ENCODE data around the gene ATP6V0C.

DNA sequence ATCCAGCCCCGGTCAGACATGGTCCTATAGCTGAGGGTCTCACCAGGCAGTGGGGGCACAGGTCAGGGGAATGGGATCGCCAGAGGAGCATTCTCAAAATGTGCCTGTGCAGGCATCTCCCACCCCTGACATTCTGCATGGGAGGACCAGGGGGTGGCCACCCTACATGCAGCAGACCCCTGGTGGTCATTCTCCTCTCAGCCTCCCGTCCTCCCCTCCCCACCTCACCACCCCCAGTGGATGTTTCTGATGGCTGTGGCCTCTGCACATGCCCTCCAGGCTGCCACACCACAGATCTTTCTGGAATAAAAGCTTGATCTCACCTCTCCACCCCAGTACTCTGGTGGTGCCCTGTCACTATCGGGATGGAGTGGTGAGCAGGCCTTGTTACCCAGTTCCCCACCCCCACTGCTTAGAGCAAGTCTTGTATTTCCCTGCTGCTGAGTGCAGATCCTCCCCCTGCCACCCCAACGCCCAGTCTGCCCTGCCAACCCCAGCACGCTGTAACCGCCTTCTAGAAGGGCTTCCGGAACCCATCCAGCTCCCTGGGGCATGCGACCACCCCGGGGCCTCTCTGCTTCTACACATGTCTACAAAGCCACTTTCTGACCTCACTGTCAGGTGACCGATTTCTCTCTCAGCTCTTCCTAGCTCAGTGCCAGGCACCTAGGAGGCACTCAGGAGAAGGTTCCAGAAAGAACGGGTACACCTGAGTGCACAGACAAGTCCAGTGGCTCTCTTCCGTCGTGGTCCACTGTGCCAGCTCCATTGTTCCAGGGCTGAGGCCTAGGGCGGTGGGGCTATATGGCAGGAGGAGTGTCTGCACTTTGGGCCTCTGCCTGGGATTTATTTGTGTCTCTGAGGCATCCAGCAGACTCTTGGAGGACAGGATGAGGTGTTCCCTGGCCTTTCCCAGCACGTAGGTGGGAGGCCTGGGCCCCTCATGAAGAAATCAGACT lies 29.5 kb upstream of the ATP6V0C start:
- no peak for TF ChIP-seq EZH2 (IDR thresholded peaks at IDR 0.05; ENCODE audit: low read length)
- TF ChIP-seq, protein P1, sequence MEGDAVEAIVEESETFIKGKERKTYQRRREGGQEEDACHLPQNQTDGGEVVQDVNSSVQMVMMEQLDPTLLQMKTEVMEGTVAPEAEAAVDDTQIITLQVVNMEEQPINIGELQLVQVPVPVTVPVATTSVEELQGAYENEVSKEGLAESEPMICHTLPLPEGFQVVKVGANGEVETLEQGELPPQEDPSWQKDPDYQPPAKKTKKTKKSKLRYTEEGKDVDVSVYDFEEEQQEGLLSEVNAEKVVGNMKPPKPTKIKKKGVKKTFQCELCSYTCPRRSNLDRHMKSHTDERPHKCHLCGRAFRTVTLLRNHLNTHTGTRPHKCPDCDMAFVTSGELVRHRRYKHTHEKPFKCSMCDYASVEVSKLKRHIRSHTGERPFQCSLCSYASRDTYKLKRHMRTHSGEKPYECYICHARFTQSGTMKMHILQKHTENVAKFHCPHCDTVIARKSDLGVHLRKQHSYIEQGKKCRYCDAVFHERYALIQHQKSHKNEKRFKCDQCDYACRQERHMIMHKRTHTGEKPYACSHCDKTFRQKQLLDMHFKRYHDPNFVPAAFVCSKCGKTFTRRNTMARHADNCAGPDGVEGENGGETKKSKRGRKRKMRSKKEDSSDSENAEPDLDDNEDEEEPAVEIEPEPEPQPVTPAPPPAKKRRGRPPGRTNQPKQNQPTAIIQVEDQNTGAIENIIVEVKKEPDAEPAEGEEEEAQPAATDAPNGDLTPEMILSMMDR (optimal IDR thresholded peaks at IDR 0.05 in 1 of 3, IDR thresholded peaks at IDR 0.05 in 1 of 3, conservative IDR thresholded peaks at IDR 0.05 in 1 of 3; ENCODE audit: extremely low read depth in 1 of 3, insufficient read depth in 2 of 3, low read length in 3 of 3), result no peak

All from keratinocyte (primary cell).